H9 (cell line): ENCODE data around the gene SCAF11. TPM values are rescaled to one million over a fixed set of nuclear protein-coding genes. Genes with fewer than 3 reads are reported as not detected.
A peak's percentile ranks its signal among the peaks of the same experiment; 100 is the strongest.

Source experiments
- DNase-seq: peaks from one replicate; pipeline ENCODE4 v3.0.0-alpha.2; 2017
- H2AFZ ChIP-seq: one replicate; pipeline ENCODE4 v1.6.1; 2013; ENCODE audit warnings: mild to moderate bottlenecking, low read length, control low read depth, moderate library complexity
- H2AK5ac ChIP-seq: 2 replicates; pipeline ENCODE4 v1.6.1; 2013; ENCODE audit warnings: low read length, control low read depth, mixed read lengths; ENCODE audit not compliant: insufficient read length
- H2BK120ac ChIP-seq: one replicate; pipeline ENCODE4 v1.6.1; 2013; ENCODE audit warnings: low read depth, mild to moderate bottlenecking, low read length, control low read depth, inconsistent platforms; ENCODE audit not compliant: poor library complexity, severe bottlenecking
- H2BK12ac ChIP-seq: 2 replicates; pipeline ENCODE4 v1.6.1; 2013; ENCODE audit warnings: low read length, control low read depth, mixed read lengths, low read depth; ENCODE audit not compliant: insufficient read length
- H2BK15ac ChIP-seq: 2 replicates; pipeline ENCODE4 v1.6.1; 2013; ENCODE audit warnings: low read depth, low read length, control low read depth
- H2BK20ac ChIP-seq: one replicate; pipeline ENCODE4 v1.6.1; 2013; ENCODE audit warnings: low read depth, mild to moderate bottlenecking, low read length, control low read depth, inconsistent platforms; ENCODE audit not compliant: poor library complexity, severe bottlenecking
- H2BK5ac ChIP-seq: 2 replicates; pipeline ENCODE4 v1.6.1; 2013; ENCODE audit warnings: low read length, control low read depth, mixed read lengths; ENCODE audit not compliant: insufficient read length
- H3K14ac ChIP-seq: 2 replicates; pipeline ENCODE4 v1.6.1; 2013; ENCODE audit warnings: low read length, control low read depth; ENCODE audit not compliant: insufficient read depth
- H3K18ac ChIP-seq: 2 replicates; pipeline ENCODE4 v1.6.1; 2013; ENCODE audit warnings: low read depth, mild to moderate bottlenecking, mixed read lengths, low read length, control low read depth; ENCODE audit not compliant: insufficient read length
- H3K23ac ChIP-seq: 2 replicates; pipeline ENCODE4 v1.6.1; 2013; ENCODE audit warnings: low read length, control low read depth, mixed read lengths, low read depth; ENCODE audit not compliant: insufficient read length
- H3K23me2 ChIP-seq: 2 replicates; pipeline ENCODE4 v1.6.1; 2013; ENCODE audit warnings: low read depth, mild to moderate bottlenecking, mixed read lengths, low read length, control low read depth; ENCODE audit not compliant: insufficient read length, poor library complexity, severe bottlenecking
- H3K27ac ChIP-seq: 2 replicates; pipeline ENCODE4 v1.5.1; 2013; ENCODE audit warnings: low read length, control low read depth, mixed read lengths, low read depth; ENCODE audit not compliant: insufficient read length
- H3K27me3 ChIP-seq: 2 replicates; pipeline ENCODE4 v1.6.1; 2013; ENCODE audit warnings: low read length, control low read depth, inconsistent platforms; ENCODE audit not compliant: insufficient read depth
- H3K4ac ChIP-seq: 2 replicates; pipeline ENCODE4 v1.6.1; 2013; ENCODE audit warnings: low read depth, mild to moderate bottlenecking, control low read depth, inconsistent platforms, low read length, moderate library complexity
- H3K4me1 ChIP-seq: 2 replicates; pipeline ENCODE4 v1.6.1; 2013; ENCODE audit warnings: low read length, control low read depth, inconsistent platforms; ENCODE audit not compliant: insufficient read depth
- H3K4me2 ChIP-seq: 2 replicates; pipeline ENCODE4 v1.6.1; 2013; ENCODE audit warnings: low read length, control low read depth, mixed read lengths; ENCODE audit not compliant: insufficient read length, insufficient read depth
- H3K56ac ChIP-seq: 2 replicates; pipeline ENCODE4 v1.6.1; 2013; ENCODE audit warnings: low read depth, mild to moderate bottlenecking, mixed read lengths, low read length, control low read depth; ENCODE audit not compliant: insufficient read length
- H3K79me1 ChIP-seq: 2 replicates; pipeline ENCODE4 v1.6.1; 2013; ENCODE audit warnings: low read depth, mild to moderate bottlenecking, moderate library complexity, low read length, control low read depth, inconsistent platforms; ENCODE audit not compliant: insufficient read depth, poor library complexity, severe bottlenecking
- H3K79me2 ChIP-seq: 2 replicates; pipeline ENCODE4 v1.6.1; 2013; ENCODE audit warnings: low read length, control low read depth, inconsistent platforms; ENCODE audit not compliant: insufficient read depth
- H3K9ac ChIP-seq: 2 replicates; pipeline ENCODE4 v1.6.1; 2013; ENCODE audit warnings: low read length, control low read depth, mixed read lengths; ENCODE audit not compliant: insufficient read length; ENCODE audit errors: extremely low read depth
- H3K9me3 ChIP-seq: one replicate; pipeline ENCODE4 v1.6.1; 2013; ENCODE audit warnings: low read depth, low read length, inconsistent platforms; ENCODE audit not compliant: control insufficient read depth
- H3T11ph ChIP-seq: one replicate; pipeline ENCODE4 v1.6.1; 2013; ENCODE audit warnings: mild to moderate bottlenecking, low read length, control low read depth, inconsistent platforms
- H4K20me1 ChIP-seq: one replicate; pipeline ENCODE4 v1.6.1; 2013; ENCODE audit not compliant: control insufficient read depth, insufficient read length, insufficient read depth
- H4K5ac ChIP-seq: 2 replicates; pipeline ENCODE4 v1.6.1; 2013; ENCODE audit warnings: low read depth, mild to moderate bottlenecking, mixed read lengths, low read length, control low read depth; ENCODE audit not compliant: insufficient read length
- H4K8ac ChIP-seq: replicated peaks from 2 replicates; pipeline ENCODE4 v1.6.1; 2013; ENCODE audit warnings: low read length, control low read depth, mixed read lengths, low read depth; ENCODE audit not compliant: insufficient read length
- H4K91ac ChIP-seq: 2 replicates; pipeline ENCODE4 v1.6.1; 2013; ENCODE audit warnings: low read depth, mild to moderate bottlenecking, moderate library complexity, mixed read lengths, low read length, control low read depth; ENCODE audit not compliant: insufficient read length
- H3K27ac Mint-ChIP-seq, 3 experiments: 2 replicates in 2 of 3; 3 replicates in 1 of 3; pipeline ENCODE4 v1.8.0; 2020 to 2021; ENCODE audit warnings: mixed read lengths in 3 of 3, mild to moderate bottlenecking in 1 of 3, moderate library complexity in 1 of 3
- H3K27me3 Mint-ChIP-seq: 2 replicates; pipeline ENCODE4 v1.8.0; 2021; ENCODE audit warnings: low read depth, mild to moderate bottlenecking, moderate library complexity, mixed read lengths
- H3K36me3 Mint-ChIP-seq, 3 experiments: 2 replicates in 2 of 3; 3 replicates in 1 of 3; pipeline ENCODE4 v1.8.0; 2020 to 2021; ENCODE audit warnings: low read depth in 3 of 3, mixed read lengths in 3 of 3; ENCODE audit not compliant: insufficient read depth in 1 of 3
- H3K4me1 Mint-ChIP-seq, 2 experiments: 2 replicates each; pipeline ENCODE4 v1.8.0; 2020; ENCODE audit warnings: mixed read lengths in 2 of 2
- H3K4me3 Mint-ChIP-seq, 2 experiments: 2 replicates in 1 of 2; 3 replicates in 1 of 2; pipeline ENCODE4 v1.8.0; 2020 to 2021; ENCODE audit warnings: mild to moderate bottlenecking in 2 of 2, mixed read lengths in 2 of 2, moderate library complexity in 1 of 2
- H3K9me3 Mint-ChIP-seq, 2 experiments: 2 replicates in 1 of 2; 3 replicates in 1 of 2; pipeline ENCODE4 v1.8.0; 2020; ENCODE audit warnings: mild to moderate bottlenecking in 2 of 2, mixed read lengths in 2 of 2, moderate library complexity in 1 of 2
- CTCF ChIP-seq: fragments of 200-600 bp; sonication (generic); conservative IDR thresholded peaks from 3 replicates; pipeline ENCODE4 v1.8.0; 2021; ENCODE audit warnings: antibody characterized with exemption, mild to moderate bottlenecking
- WGBS: extraction: QIAGEN DNeasy Blood & Tissue Kit; methylation state at CpG from one replicate; pipeline ENCODE4 v1.1.7; 2013; ENCODE audit warnings: missing lambda C conversion rate, low lambda C conversion rate, mixed read lengths; ENCODE audit not compliant: insufficient read length; ENCODE audit errors: extremely low coverage; 5-methylcytosine and 5-hydroxymethylcytosine counted together
- total RNA-seq: library from RNA; stranded (reverse); gene quantifications from 2 replicates; pipeline ENCODE4 v1.2.1, GENCODE V29; 2021

The SCAF11 gene
- total RNA-seq, 1 experiment from 2014 or later, result 90.8 TPM

GRCh38 chr12:45962553-45963325, 27.6 kb downstream of the SCAF11 start:
- WGBS, result no CpG with 5 or more reads among the region's 4 CpGs
- peaks cover 0 to 17% (median 6%) of the 10 kb centered on the region in 3 experiments; a peak in 3 of 7 replicates for H3K36me3 Mint-ChIP-seq
- Histone ChIP-seq H4K20me1 (no peaks in the 10 kb centered on the region), H2BK120ac (no peak overlapping the region), H2BK20ac (no peak overlapping the region), H2BK12ac (no peak overlapping the region), H3K4me2 (no peak overlapping the region), H2BK5ac (no peak overlapping the region), H3K56ac (no peak overlapping the region), H3K4ac (no peak overlapping the region), H3K27ac (no peak overlapping the region), H3T11ph (no peak overlapping the region), H3K9me3 (no peaks in the 10 kb centered on the region), H3K79me1 (peaks cover 2% of the 10 kb centered on the region), H3K79me2 (no peaks in the 10 kb centered on the region; the same call in 1 of the 2 replicates), H2BK15ac (no peak overlapping the region), H4K5ac (no peak overlapping the region), H3K14ac (no peak overlapping the region), H3K27me3 (no peaks in the 10 kb centered on the region), H4K91ac (no peak overlapping the region), H4K8ac (no peak overlapping the region), H3K18ac (no peak overlapping the region), H3K9ac (no peak overlapping the region), H3K4me1 (no peaks in the 10 kb centered on the region), H3K23me2 (no peaks in the 10 kb centered on the region), H2AFZ (no peak overlapping the region), H2AK5ac (no peak overlapping the region), H3K23ac (no peak overlapping the region)
- no peak for TF ChIP-seq CTCF
- no peaks in the 10 kb centered on the region for H3K9me3 Mint-ChIP-seq
- peak overlapping the region in 1 of 3 experiments; percentile 86; a peak in 2 of 7 replicates for H3K27ac Mint-ChIP-seq
- no peak for DNase-seq
- H3K4me1 Mint-ChIP-seq, result peaks cover 25 to 29% of the 10 kb centered on the region in 2 experiments
- no peak overlapping the region for H3K4me3 Mint-ChIP-seq
- H3K27me3 Mint-ChIP-seq, result no peaks in the 10 kb centered on the region
